ENCODE measurements around the gene ZNF615. TPM values are rescaled to one million over a fixed set of nuclear protein-coding genes. Genes with fewer than 3 reads are reported as not detected.
A peak's percentile ranks its signal among the peaks of the same experiment; 100 is the strongest.
"Not testable (repeated sequence)": the region's sequence is repeated elsewhere in the genome, so short reads cannot be mapped to it uniquely, and the experiment has no call there.

ZNF615 gene
- total RNA-seq, 1 experiment from 2014 or later = 0.41 TPM

- DNase-seq (ENCODE audit: low spot score) = no peak
Measured at GRCh38 chr19:51980116-51980736, 27.8 kb downstream of the ZNF615 start.

- no peak for DNase-seq (ENCODE audit: low spot score)
Measured at GRCh38 chr19:51978882-51979281, 29.1 kb downstream of the ZNF615 start.

GRCh38 chr19:51977346-51977745 is 30.7 kb downstream of the ZNF615 start:
- no peak for DNase-seq (ENCODE audit: low spot score)

GRCh38 chr19:51976852-51977251 is 31.2 kb downstream of the ZNF615 start:
- DNase-seq (ENCODE audit: low spot score) = no peak

- not testable (repeated sequence) for DNase-seq (ENCODE audit: low spot score)
Measured at GRCh38 chr19:51975787-51976186, 32.2 kb downstream of the ZNF615 start.

GRCh38 chr19:51971624-51972023 is 36.4 kb downstream of the ZNF615 start:
- no peak for DNase-seq (ENCODE audit: low spot score)

GRCh38 chr19:51970718-51971117 is 37.3 kb downstream of the ZNF615 start:
- DNase-seq (ENCODE audit: low spot score) = no peak

- DNase-seq (ENCODE audit: low spot score) = no peak
Measured at GRCh38 chr19:51965583-51965982, 42.4 kb downstream of the ZNF615 start.

GRCh38 chr19:51960621-51961233 is 47.3 kb downstream of the ZNF615 start:
- peak; percentile 20 for DNase-seq (ENCODE audit: low spot score)

GRCh38 chr19:51959791-51960190 is 48.2 kb downstream of the ZNF615 start:
- no peak for DNase-seq (ENCODE audit: low spot score)

- DNase-seq (ENCODE audit: low spot score) = not testable (repeated sequence)
Measured at GRCh38 chr19:51957846-51958245, 50.2 kb downstream of the ZNF615 start.

- DNase-seq (ENCODE audit: low spot score) = no peak
Measured at GRCh38 chr19:51948975-51949374, 59.0 kb downstream of the ZNF615 start.

GRCh38 chr19:51946602-51947001 is 61.4 kb downstream of the ZNF615 start:
- DNase-seq (ENCODE audit: low spot score) = no peak

GRCh38 chr19:51944798-51945552 is 63.0 kb downstream of the ZNF615 start:
- DNase-seq (ENCODE audit: low spot score) = no peak

Other genes starting within 250 kb of the ZNF615 start
- gene FPR2, start 247.0 kb downstream of the ZNF615 start, total RNA-seq (2014; rRNA removed; shearing (Covaris generic)) = not detected in 2 replicates
- gene FPR3, start 213.1 kb downstream of the ZNF615 start, total RNA-seq (2014; rRNA removed; shearing (Covaris generic)) = not detected in 2 replicates
- gene ZNF577, start 120.3 kb downstream of the ZNF615 start, total RNA-seq (2014; rRNA removed; shearing (Covaris generic)) = 0.99 and 1.1 TPM in 2 replicates
- 0.64 and 1.8 TPM in 2 replicates for gene ZNF649, start 103.2 kb downstream of the ZNF615 start, total RNA-seq (2014; rRNA removed; shearing (Covaris generic))
- gene ZNF613, start 80.7 kb downstream of the ZNF615 start, total RNA-seq (2014; rRNA removed; shearing (Covaris generic)) = 1.3 and 2.8 TPM in 2 replicates
- gene ZNF350, start 21.4 kb downstream of the ZNF615 start, total RNA-seq (2014; rRNA removed; shearing (Covaris generic)) = 1.3 and 1.9 TPM in 2 replicates
- gene ZNF614, start 20.2 kb upstream of the ZNF615 start, total RNA-seq (2014; rRNA removed; shearing (Covaris generic)) = 6.0 and 7.4 TPM in 2 replicates
- 4.9 and 5.3 TPM in 2 replicates for gene ZNF432, start 40.6 kb upstream of the ZNF615 start, total RNA-seq (2014; rRNA removed; shearing (Covaris generic))
- gene ZNF841, start 87.6 kb upstream of the ZNF615 start, total RNA-seq (2014; rRNA removed; shearing (Covaris generic)) = 6.7 and 8.7 TPM in 2 replicates
- gene ZNF616, start 131.7 kb upstream of the ZNF615 start, total RNA-seq (2014; rRNA removed; shearing (Covaris generic)) = 0.50 and 0.81 TPM in 2 replicates
- 0.10 and 1.6 TPM in 2 replicates for gene ZNF836, start 163.4 kb upstream of the ZNF615 start, total RNA-seq (2014; rRNA removed; shearing (Covaris generic))
- 430 and 450 TPM in 2 replicates for gene PPP2R1A, start 181.8 kb upstream of the ZNF615 start, total RNA-seq (2014; rRNA removed; shearing (Covaris generic))